Measurements from ENCODE around the gene TULP4.

Gene TULP4

GRCh38 chr6:158560836-158561320 is 248.6 kb downstream of the TULP4 start:
- TF ChIP-seq TEAD4 (IDR thresholded peaks at IDR 0.05) (no peak), RAD21 (IDR thresholded peaks at IDR 0.05; ENCODE audit: low read depth) (no peak), MAX (IDR thresholded peaks at IDR 0.05) (no peak), NFIC (IDR thresholded peaks at IDR 0.05) (no peak), YY1 (IDR thresholded peaks at IDR 0.05; ENCODE audit: low read depth) (no peak), ZBTB7A (IDR thresholded peaks at IDR 0.05; ENCODE audit: low read depth) (no peak), USF1 (IDR thresholded peaks at IDR 0.05) (no peak)
